Nephron (organoid): Measurements from ENCODE around the gene GARIN5B.
A peak's percentile ranks its signal among the peaks of the same experiment; 100 is the strongest.

Experiments used
- H3K27ac Mint-ChIP-seq, 3 experiments: 2 replicates each; pipeline ENCODE4 v1.8.0; 2020; ENCODE audit warnings: mixed read lengths in 3 of 3, mild to moderate bottlenecking in 2 of 3, moderate library complexity in 1 of 3
- H3K27me3 Mint-ChIP-seq: 2 replicates; pipeline ENCODE4 v1.8.0; 2021; ENCODE audit warnings: low read depth, mild to moderate bottlenecking, moderate library complexity, mixed read lengths
- H3K36me3 Mint-ChIP-seq: 2 replicates; pipeline ENCODE4 v1.8.0; 2020; ENCODE audit warnings: low read depth, mixed read lengths
- H3K4me1 Mint-ChIP-seq: 2 replicates; pipeline ENCODE4 v1.8.0; 2020; ENCODE audit warnings: mixed read lengths
- H3K4me3 Mint-ChIP-seq, 3 experiments: 2 replicates each; pipeline ENCODE4 v1.8.0; 2020; ENCODE audit warnings: mild to moderate bottlenecking in 3 of 3, mixed read lengths in 3 of 3, moderate library complexity in 2 of 3
- H3K9me3 Mint-ChIP-seq: 2 replicates; pipeline ENCODE4 v1.8.0; 2020; ENCODE audit warnings: mixed read lengths
- CTCF ChIP-seq, 3 experiments: fragments of 200-600 bp; sonication (generic); IDR thresholded peaks; one replicate each; pipeline ENCODE4 v1.5.0; 2021; ENCODE audit warnings: antibody characterized with exemption in 3 of 3; ENCODE audit not compliant: unreplicated experiment in 3 of 3

Gene GARIN5B

DNA sequence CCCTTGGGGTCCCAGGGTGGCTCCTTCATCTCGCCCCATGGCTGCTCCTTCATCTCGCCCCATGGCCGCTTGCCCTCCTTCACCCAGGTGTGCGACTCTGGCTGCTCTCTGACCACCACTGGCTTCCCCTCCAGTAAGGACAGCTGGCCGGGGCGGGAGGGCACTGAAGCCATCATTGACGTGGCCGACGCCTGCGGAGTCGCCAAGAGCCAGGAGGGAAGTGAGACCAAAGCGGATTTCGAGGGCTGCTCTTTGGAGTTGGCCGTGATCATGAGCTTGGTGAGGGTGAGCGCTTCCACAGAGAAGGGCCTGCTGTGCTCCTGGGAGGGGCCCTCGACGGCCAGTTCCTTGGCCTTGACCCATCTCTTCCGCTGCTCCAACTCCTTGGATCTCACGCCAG is 4.6 kb downstream of the GARIN5B start:
- peaks cover 4% of the 10 kb centered on the region for H3K4me1 Mint-ChIP-seq
- H3K9me3 Mint-ChIP-seq = no peaks in the 10 kb centered on the region
- peaks cover 46% of the 10 kb centered on the region for H3K27me3 Mint-ChIP-seq
- no peak overlapping the region for H3K4me3 Mint-ChIP-seq
- no peak overlapping the region for H3K27ac Mint-ChIP-seq
- H3K36me3 Mint-ChIP-seq = no peaks in the 10 kb centered on the region
- TF ChIP-seq CTCF (IDR thresholded peaks at IDR 0.05; ENCODE audit: unreplicated experiment in 3 of 3) = no peak

DNA sequence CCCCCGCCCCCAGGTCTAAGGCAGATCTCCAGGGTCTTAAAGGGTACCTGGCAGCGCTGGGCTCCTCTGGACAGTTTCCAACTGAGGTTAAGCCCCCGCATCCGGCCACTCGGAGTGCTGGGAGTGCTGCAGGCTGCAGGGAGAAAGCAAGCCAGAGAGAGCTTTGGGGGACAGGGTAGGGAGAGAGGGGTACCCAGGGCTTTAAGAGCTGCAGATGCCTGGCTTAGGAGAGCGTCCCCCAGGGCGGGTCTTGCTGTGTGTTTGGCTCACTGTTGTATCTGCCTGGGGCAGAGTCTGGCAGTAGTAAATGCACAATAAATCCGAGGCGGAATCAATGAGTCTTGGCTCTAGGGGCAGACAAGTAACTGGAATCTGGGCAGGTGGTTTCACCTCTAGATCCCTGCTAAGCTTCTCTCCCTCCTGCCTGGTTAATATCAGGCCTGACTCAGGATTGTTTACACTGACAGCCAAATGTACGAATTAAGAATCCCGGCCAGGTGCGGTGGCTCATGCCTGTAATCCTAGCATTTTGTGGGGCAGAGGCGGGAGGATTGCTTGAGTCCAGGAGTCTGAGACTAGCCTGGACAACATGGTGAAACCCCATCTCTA is 7.7 kb downstream of the GARIN5B start:
- Mint-ChIP-seq H3K9me3 (no peaks in the 10 kb centered on the region), H3K27ac (peak overlapping the region in 2 of 3 experiments; percentile 44 to 57), H3K36me3 (no peaks in the 10 kb centered on the region), H3K27me3 (peaks cover 78% of the 10 kb centered on the region), H3K4me3 (peak overlapping the region; percentile 41 to 48 (median 41)), H3K4me1 (peaks cover 4% of the 10 kb centered on the region)
- no peak for TF ChIP-seq CTCF (IDR thresholded peaks at IDR 0.05; ENCODE audit: unreplicated experiment in 3 of 3)

DNA sequence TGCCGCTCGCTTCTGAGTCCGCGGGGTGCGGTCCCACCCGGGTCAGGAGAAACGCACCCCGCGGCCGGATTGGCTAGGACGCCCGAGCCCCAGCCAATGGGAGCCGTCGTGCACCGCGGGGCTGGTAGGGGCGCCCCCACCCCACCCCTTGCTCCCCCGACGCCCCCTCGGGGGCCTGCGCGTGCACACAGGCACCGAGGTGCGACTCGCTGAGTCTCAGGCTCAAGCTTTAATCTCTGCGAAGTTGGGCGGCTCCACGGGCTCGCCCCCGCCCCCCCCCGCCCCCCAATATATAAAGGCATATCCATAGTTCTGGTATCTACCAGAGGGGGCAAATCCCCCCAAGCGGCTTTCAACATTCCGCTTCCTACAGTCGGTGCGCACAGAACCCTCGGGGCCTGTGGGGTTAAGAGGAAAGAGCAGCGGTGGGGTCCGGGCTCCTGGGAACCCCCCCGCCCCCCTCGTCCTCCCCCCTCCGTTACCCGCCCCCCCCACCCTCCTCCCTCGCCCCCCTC is 8.3 kb downstream of the GARIN5B start, which contains the start of gene COX6B2:
TSS of gene COX6B2 (minus strand) at position 22 of the 515 bp plus-strand sequence. CDS start 198 bp downstream, outside the sequence.
- Mint-ChIP-seq H3K36me3 (no peaks in the 10 kb centered on the region), H3K27ac (peak within 1 kb of the TSS in 2 of 3 experiments; percentile 44 to 57), H3K9me3 (no peaks in the 10 kb centered on the region), H3K4me3 (peak within 1 kb of the TSS; percentile 74 to 81 (median 79)), H3K27me3 (peaks cover 78% of the 10 kb centered on the region), H3K4me1 (peaks cover 4% of the 10 kb centered on the region)
- no peak for TF ChIP-seq CTCF (IDR thresholded peaks at IDR 0.05; ENCODE audit: unreplicated experiment in 3 of 3)

- Mint-ChIP-seq H3K27ac (no peak overlapping the region), H3K4me1 (peaks cover 4% of the 10 kb centered on the region), H3K27me3 (peaks cover 73% of the 10 kb centered on the region), H3K9me3 (no peaks in the 10 kb centered on the region), H3K36me3 (no peaks in the 10 kb centered on the region), H3K4me3 (peak overlapping the region; percentile 74 to 81 (median 79))
- TF ChIP-seq CTCF (IDR thresholded peaks at IDR 0.05; ENCODE audit: unreplicated experiment in 3 of 3) = no peak
These were observed 9.0 kb downstream of the GARIN5B start for GRCh38 chr19:55353803-55354697.

DNA sequence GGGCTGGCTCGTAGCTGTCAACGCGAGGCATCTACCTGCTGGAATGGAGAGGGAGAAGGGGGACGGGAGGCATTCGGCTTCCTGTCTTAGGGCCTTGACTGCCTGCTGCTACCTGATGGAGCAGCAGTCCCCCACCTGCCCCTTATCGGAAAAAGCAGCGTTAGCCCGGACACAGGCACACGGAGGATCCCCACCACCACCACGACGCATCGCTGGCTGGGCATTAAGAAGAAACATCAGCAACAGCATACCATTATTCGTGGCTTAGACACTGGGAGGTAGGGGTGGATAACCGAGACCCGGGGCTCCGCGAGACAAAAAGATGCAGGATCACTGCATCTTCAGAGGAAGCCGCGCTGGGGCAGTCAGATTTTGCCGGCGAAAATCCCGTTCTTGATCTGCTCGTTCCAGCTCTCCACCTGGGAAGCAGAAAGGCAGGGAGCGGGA is 9.7 kb downstream of the GARIN5B start:
- no peak for TF ChIP-seq CTCF (IDR thresholded peaks at IDR 0.05; ENCODE audit: unreplicated experiment in 3 of 3)
- peak overlapping the region; percentile 67 to 81 (median 79) for H3K4me3 Mint-ChIP-seq
- no peaks in the 10 kb centered on the region for H3K36me3 Mint-ChIP-seq
- H3K4me1 Mint-ChIP-seq = peaks cover 11% of the 10 kb centered on the region
- H3K27ac Mint-ChIP-seq = no peak overlapping the region
- peaks cover 73% of the 10 kb centered on the region for H3K27me3 Mint-ChIP-seq
- H3K9me3 Mint-ChIP-seq = no peaks in the 10 kb centered on the region
